ENCODE measurements around the gene SCAF1.

SCAF1 gene

GRCh38 chr19:49667473-49667872 is 25.5 kb downstream of the SCAF1 start:
- Histone ChIP-seq H3K27me3 (replicated peaks; ENCODE audit: insufficient read depth, low read length) (no peaks in the 10 kb centered on the region), H3K4me2 (ENCODE audit: low read depth, low read length) (peak overlapping the region; percentile 92; the same call in 1 of the 2 replicates), H3K9ac (ENCODE audit: low read length) (no peak overlapping the region), H3K79me2 (ENCODE audit: low read length) (peaks cover 44% of the 10 kb centered on the region), H3K36me3 (replicated peaks; ENCODE audit: insufficient read depth, low read length) (no peaks in the 10 kb centered on the region), H3F3A (ENCODE audit: insufficient read depth, low read length) (peaks cover 37% of the 10 kb centered on the region), H3K9me3 (replicated peaks; ENCODE audit: insufficient read depth, low read length) (no peaks in the 10 kb centered on the region), H3K4me3 (ENCODE audit: low read length) (no peak overlapping the region), H4K20me1 (ENCODE audit: insufficient read depth, low read length) (no peaks in the 10 kb centered on the region), H3K9me2 (replicated peaks; ENCODE audit: insufficient read depth, low read length) (no peaks in the 10 kb centered on the region), H3K4me1 (ENCODE audit: low read length) (peaks cover 26% of the 10 kb centered on the region), H3K27ac (ENCODE audit: low read length) (no peak overlapping the region), H2AFZ (ENCODE audit: low read length) (no peak overlapping the region)
- TF ChIP-seq EZH2phosphoT487 (IDR thresholded peaks at IDR 0.05; ENCODE audit: low read length), result no peak
- no peak for TF ChIP-seq EZH2 (optimal IDR thresholded peaks at IDR 0.05; ENCODE audit: low read depth, low read length)
- TF ChIP-seq CTCF (IDR thresholded peaks at IDR 0.05; ENCODE audit: low read length), result no peak
- DNase-seq, result no peak

- no peaks in the 10 kb centered on the region for H3K9me3 ChIP-seq (replicated peaks; ENCODE audit: insufficient read depth, low read length)
- no peak for DNase-seq
- H3K79me2 ChIP-seq (ENCODE audit: low read length), result peaks cover 33% of the 10 kb centered on the region
- no peaks in the 10 kb centered on the region for H4K20me1 ChIP-seq (ENCODE audit: insufficient read depth, low read length)
- H3K27me3 ChIP-seq (replicated peaks; ENCODE audit: insufficient read depth, low read length), result no peaks in the 10 kb centered on the region
- TF ChIP-seq CTCF (IDR thresholded peaks at IDR 0.05; ENCODE audit: low read length) (no peak), EZH2phosphoT487 (IDR thresholded peaks at IDR 0.05; ENCODE audit: low read length) (no peak), EZH2 (optimal IDR thresholded peaks at IDR 0.05; ENCODE audit: low read depth, low read length) (no peak)
- H3K9me2 ChIP-seq (replicated peaks; ENCODE audit: insufficient read depth, low read length), result no peaks in the 10 kb centered on the region
- no peak overlapping the region for H3K27ac ChIP-seq (ENCODE audit: low read length)
- no peaks in the 10 kb centered on the region for H3K36me3 ChIP-seq (replicated peaks; ENCODE audit: insufficient read depth, low read length)
- peaks cover 17% of the 10 kb centered on the region for H3K4me1 ChIP-seq (ENCODE audit: low read length)
- H3K9ac ChIP-seq (ENCODE audit: low read length), result no peak overlapping the region
- no peak overlapping the region for H2AFZ ChIP-seq (ENCODE audit: low read length)
- no peak overlapping the region for H3K4me3 ChIP-seq (ENCODE audit: low read length)
- peaks cover 28% of the 10 kb centered on the region for H3F3A ChIP-seq (ENCODE audit: insufficient read depth, low read length)
- H3K4me2 ChIP-seq (ENCODE audit: low read depth, low read length), result no peak overlapping the region
Observed at GRCh38 chr19:49669516-49669915, 27.5 kb downstream of the SCAF1 start.

- H3K36me3 ChIP-seq (replicated peaks; ENCODE audit: insufficient read depth, low read length), result no peaks in the 10 kb centered on the region
- TF ChIP-seq CTCF (IDR thresholded peaks at IDR 0.05; ENCODE audit: low read length) (peak; percentile 95), EZH2 (optimal IDR thresholded peaks at IDR 0.05; ENCODE audit: low read depth, low read length) (no peak), EZH2phosphoT487 (IDR thresholded peaks at IDR 0.05; ENCODE audit: low read length) (no peak)
- H3K4me1 ChIP-seq (ENCODE audit: low read length), result peaks cover 11% of the 10 kb centered on the region
- peak overlapping the region; percentile 56 for H2AFZ ChIP-seq (ENCODE audit: low read length)
- no peaks in the 10 kb centered on the region for H3K27me3 ChIP-seq (replicated peaks; ENCODE audit: insufficient read depth, low read length)
- H4K20me1 ChIP-seq (ENCODE audit: insufficient read depth, low read length), result no peaks in the 10 kb centered on the region
- H3F3A ChIP-seq (ENCODE audit: insufficient read depth, low read length), result peaks cover 32% of the 10 kb centered on the region
- no peaks in the 10 kb centered on the region for H3K9me2 ChIP-seq (replicated peaks; ENCODE audit: insufficient read depth, low read length)
- H3K79me2 ChIP-seq (ENCODE audit: low read length), result peaks cover 11% of the 10 kb centered on the region
- H3K9ac ChIP-seq (ENCODE audit: low read length), result peak overlapping the region; percentile 22; the same call in 1 of the 2 replicates
- H3K4me3 ChIP-seq (ENCODE audit: low read length), result 0 out of 2 replicates have a peak overlapping the region, but pooled peaks have one; percentile 23
- H3K27ac ChIP-seq (ENCODE audit: low read length), result peak overlapping the region; percentile 24; the same call in 1 of the 2 replicates
- no peaks in the 10 kb centered on the region for H3K9me3 ChIP-seq (replicated peaks; ENCODE audit: insufficient read depth, low read length)
- DNase-seq, result peak; percentile 80
- peak overlapping the region; percentile 74; the same call in 1 of the 2 replicates for H3K4me2 ChIP-seq (ENCODE audit: low read depth, low read length)
Observed at GRCh38 chr19:49672131-49672919, 30.3 kb downstream of the SCAF1 start.

All from MM.1S (cell line).